Cardiac muscle cell (in vitro differentiated cells and primary cell): ENCODE results near the gene TRIO. TPM values are rescaled to one million over a fixed set of nuclear protein-coding genes. Genes with fewer than 3 reads are reported as not detected.

Experiments
- DNase-seq, 2 donors: peaks; one replicate each; pipeline versions ENCODE4 v3.0.0 to v3.0.0-alpha.2; 2010 to 2017; ENCODE audit warnings: low read depth in 1 of 2, low spot score in 1 of 2
- H3K27ac ChIP-seq: fragments of 200-600 bp; sonication (generic); 2 replicates; pipeline ENCODE4 v1.5.1; 2016
- H3K27me3 ChIP-seq: fragments of 200-600 bp; sonication (generic); 2 replicates; pipeline ENCODE4 v1.6.0; 2016; ENCODE audit warnings: control low read depth
- H3K36me3 ChIP-seq: fragments of 200-600 bp; sonication (generic); 2 replicates; pipeline ENCODE4 v1.5.1; 2016; ENCODE audit warnings: control low read depth
- H3K4me1 ChIP-seq: fragments of 200-600 bp; sonication (generic); 2 replicates; pipeline ENCODE4 v1.8.1; 2017; ENCODE audit warnings: low read depth, mild to moderate bottlenecking, mixed run types
- H3K4me3 ChIP-seq: fragments of 200-600 bp; sonication (generic); 2 replicates; pipeline ENCODE4 v1.5.1; 2016; ENCODE audit warnings: mild to moderate bottlenecking
- H3K9me3 ChIP-seq: fragments of 200-600 bp; sonication (generic); 2 replicates; pipeline ENCODE4 v1.5.1; 2017; ENCODE audit warnings: low read depth, mild to moderate bottlenecking, control low read depth
- polyA plus RNA-seq: library from polyadenylated mRNA; unstranded; fragments of >200 nt; fragmentation: Nextera tagmentation; extraction: Ambion mirVana; gene quantifications from 2 replicates; pipeline ENCODE4 v1.2.1, GENCODE V29; 2016
- total RNA-seq: library from RNA; depleted of rRNA; stranded (reverse); fragments of >200 nt; gene quantifications from 2 replicates; pipeline ENCODE4 v1.2.3, GENCODE V29; 2016
- TF ChIP-seq, protein P1 (sequence below): IDR thresholded peaks from 2 replicates; pipeline ENCODE4 v1.5.1; 2012; ENCODE audit warnings: low read depth, mild to moderate bottlenecking, low read length

The TRIO gene
- total and polyA plus RNA-seq, 2 experiments from 2014 or later, result 15.5 to 104 TPM

DNA sequence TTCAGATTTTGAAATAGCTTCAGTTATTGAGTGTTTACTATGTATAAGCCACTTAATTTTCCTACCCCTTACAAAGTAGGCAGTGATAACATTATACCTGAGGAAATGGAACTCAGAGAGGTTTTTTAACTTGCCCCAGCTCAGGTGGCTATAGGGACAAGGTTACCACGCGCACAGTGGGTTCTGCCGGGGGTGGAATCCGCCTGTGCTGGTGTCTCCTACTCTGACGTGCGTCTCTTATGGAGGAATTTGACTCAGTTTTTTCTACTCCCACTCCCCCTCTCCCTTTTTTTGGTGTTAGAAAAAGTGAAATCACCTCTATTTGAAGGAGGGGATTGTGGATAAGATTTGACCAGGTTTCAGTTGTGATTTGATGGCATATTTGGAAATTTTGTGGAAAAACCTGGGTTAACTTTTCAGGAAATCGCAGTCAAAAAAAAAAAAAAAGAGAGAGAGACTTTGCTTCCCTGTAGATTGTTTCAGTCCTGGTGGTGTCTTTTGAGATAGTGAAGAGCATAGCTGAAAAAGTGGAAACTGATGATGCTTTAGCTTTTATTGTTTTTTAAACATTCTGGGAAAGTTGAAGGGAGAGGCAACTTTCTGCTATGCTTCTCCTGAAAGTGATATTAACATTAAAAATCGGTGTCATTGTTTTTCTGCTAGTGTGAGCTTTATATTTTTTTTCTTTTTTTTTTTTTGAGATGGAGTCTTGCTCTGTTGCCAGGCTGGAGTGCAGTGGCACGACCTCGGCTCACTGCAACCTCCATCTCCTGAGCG lies 15.9 kb downstream of the TRIO start:
- no peaks in the 10 kb centered on the region for H3K9me3 ChIP-seq
- no peaks in the 10 kb centered on the region for H3K36me3 ChIP-seq
- no peaks in the 10 kb centered on the region for H3K27me3 ChIP-seq
- no peak for DNase-seq
- H3K4me1 ChIP-seq, result peaks cover 26% of the 10 kb centered on the region
- TF ChIP-seq, protein P1, sequence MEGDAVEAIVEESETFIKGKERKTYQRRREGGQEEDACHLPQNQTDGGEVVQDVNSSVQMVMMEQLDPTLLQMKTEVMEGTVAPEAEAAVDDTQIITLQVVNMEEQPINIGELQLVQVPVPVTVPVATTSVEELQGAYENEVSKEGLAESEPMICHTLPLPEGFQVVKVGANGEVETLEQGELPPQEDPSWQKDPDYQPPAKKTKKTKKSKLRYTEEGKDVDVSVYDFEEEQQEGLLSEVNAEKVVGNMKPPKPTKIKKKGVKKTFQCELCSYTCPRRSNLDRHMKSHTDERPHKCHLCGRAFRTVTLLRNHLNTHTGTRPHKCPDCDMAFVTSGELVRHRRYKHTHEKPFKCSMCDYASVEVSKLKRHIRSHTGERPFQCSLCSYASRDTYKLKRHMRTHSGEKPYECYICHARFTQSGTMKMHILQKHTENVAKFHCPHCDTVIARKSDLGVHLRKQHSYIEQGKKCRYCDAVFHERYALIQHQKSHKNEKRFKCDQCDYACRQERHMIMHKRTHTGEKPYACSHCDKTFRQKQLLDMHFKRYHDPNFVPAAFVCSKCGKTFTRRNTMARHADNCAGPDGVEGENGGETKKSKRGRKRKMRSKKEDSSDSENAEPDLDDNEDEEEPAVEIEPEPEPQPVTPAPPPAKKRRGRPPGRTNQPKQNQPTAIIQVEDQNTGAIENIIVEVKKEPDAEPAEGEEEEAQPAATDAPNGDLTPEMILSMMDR, result no peak
- no peak overlapping the region for H3K27ac ChIP-seq
- no peak overlapping the region for H3K4me3 ChIP-seq

DNA sequence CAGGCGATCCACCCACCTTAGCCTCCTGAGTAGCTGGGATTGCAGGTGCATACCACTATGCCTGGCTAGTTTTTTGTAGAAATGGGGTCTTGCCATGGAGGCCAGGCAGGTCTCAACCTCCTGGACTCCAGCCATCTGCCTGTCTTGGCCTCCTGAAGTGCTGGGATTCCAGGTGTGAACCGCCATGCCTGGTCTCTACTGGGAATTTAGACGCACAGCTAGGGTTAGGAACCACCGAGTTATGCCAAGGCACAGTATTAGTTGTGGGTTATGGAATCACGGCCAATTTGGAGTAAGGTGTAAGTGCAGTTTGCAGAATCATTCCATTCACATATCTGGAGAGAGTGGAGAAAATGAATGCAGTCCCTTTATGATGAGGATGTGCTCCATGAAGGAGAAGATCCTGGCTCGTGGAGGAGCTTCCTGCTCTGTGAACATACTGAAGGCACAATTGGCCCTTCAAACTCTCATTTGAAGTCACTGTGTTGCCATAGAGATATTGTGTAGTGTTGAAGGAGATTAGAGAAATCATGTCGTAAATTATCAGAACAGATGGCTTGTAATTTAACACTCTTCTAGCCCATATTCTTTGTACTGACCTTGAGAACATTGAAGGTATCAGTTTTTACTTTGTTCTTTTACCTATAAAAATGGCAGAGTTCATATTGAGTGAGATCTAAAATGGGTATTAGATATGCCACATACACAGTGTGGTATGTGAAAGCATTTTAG lies 18.8 kb downstream of the TRIO start:
- no peak for DNase-seq
- Histone ChIP-seq H3K4me1 (peaks cover 6% of the 10 kb centered on the region), H3K27me3 (no peaks in the 10 kb centered on the region), H3K9me3 (no peaks in the 10 kb centered on the region), H3K4me3 (no peak overlapping the region), H3K27ac (no peak overlapping the region), H3K36me3 (no peaks in the 10 kb centered on the region)
- TF ChIP-seq, protein P1, result no peak

DNA sequence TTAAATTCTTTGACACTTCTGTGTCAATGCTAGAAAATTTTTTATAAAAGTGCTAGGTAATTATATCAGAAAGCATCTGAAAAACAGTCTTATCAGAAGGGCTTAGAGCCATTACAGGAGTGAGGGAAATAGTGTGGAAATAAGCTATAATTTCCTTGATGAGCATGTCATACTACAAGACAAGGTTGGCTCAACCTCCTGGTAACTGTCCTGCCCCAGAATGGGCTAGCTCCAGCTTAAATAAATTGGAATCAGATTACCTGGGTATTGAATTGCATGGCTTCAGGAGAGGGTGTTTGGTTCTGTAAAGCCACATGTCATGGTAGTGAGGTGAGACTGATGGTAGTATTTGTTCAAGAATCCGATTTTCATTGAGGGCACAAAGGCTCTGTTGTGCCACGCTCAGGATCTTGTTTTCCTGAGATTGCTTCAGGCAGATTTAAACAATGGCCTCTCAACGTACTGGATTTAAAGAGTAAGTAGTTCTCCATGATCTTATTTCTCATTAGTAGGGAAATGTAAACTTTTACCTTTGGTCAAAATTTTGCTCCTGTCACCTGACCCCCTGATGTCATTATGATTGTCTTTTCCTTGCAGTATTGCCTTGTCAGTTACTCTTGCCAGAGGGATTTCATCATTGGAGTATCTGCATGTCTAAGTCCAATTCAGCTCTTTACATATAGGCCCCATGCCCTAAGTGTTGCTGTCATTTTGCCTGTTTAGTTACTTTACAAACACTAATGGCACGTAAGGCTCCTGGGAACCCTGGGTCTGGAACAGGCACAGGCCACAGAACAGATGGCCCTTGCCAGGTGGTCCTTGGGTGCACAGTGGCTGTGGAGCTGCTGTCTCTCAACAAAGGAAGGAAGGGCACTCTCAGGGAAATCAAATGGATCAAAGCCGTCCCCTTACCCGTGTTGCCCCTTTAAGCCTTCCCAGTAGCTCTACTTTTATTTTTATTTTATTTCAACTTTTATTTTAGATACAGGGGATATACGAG lies 21.3 kb downstream of the TRIO start:
- Histone ChIP-seq H3K9me3 (no peaks in the 10 kb centered on the region), H3K4me3 (no peak overlapping the region), H3K27ac (no peak overlapping the region), H3K36me3 (no peaks in the 10 kb centered on the region), H3K27me3 (no peaks in the 10 kb centered on the region), H3K4me1 (peaks cover 9% of the 10 kb centered on the region)
- TF ChIP-seq, protein P1, result no peak
- no peak for DNase-seq

DNA sequence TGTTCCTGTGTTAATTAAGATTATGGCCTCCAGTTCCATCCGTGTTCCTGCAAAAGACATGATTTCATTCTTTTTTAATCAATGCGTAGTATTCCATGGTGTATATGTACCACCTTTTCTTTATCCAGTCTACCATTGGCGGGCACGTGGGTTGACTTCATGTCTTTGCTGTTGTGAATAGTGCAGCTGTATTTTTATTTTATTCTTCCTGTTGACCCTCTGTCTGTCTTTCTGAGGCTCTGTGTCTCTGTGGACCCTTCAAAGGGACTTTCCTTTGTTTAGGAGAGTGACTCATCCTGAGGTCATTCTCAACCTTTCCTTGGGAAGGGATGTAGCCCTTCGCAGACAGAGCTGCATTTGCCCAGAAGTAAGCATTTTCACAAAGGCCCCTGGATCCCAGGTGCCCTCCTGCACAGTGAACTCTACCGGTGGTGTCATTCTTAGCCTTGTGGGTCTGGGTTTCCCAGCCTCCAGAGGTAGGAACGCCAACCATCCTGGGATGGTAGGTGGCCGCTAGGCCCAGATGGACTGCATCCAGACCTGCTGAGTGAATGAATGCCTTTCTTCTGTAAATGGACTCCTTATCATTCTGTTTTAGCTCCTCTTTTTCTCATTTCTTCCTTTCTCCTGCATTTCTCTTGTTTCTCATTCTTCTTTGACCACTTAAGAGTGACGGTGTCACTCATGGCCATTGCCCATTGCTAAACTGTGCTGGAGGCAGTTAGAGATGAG lies 22.4 kb downstream of the TRIO start:
- Histone ChIP-seq H3K27me3 (no peaks in the 10 kb centered on the region), H3K4me3 (no peak overlapping the region), H3K27ac (no peak overlapping the region), H3K4me1 (peaks cover 9% of the 10 kb centered on the region), H3K9me3 (no peaks in the 10 kb centered on the region), H3K36me3 (no peaks in the 10 kb centered on the region)
- TF ChIP-seq, protein P1, result no peak
- DNase-seq, result peak in 1 of 2 donors; percentile 61

DNA sequence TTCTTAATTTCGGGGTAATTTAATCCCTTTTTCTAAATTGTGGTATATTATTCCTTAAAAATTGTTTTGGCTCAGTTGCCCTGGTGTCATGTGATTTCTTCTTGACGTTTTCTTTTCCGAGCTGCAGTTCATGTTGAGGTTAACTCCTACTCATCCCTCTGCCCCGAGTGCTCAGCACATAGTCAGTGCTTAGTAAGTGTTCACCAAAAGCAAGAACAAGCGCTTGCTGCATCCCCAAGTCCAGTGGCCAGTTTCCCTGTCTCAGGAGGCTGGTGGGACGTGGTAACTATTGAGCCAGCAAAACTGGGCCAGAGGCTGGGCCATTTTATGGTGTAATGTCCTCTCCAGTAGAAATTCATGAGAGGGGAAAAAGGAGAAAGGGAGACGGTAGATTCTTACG lies 23.3 kb downstream of the TRIO start:
- Histone ChIP-seq H3K27me3 (no peaks in the 10 kb centered on the region), H3K9me3 (no peaks in the 10 kb centered on the region), H3K36me3 (no peaks in the 10 kb centered on the region), H3K27ac (no peak overlapping the region), H3K4me1 (peaks cover 12% of the 10 kb centered on the region), H3K4me3 (no peak overlapping the region)
- no peak for DNase-seq
- TF ChIP-seq, protein P1, result no peak
